ENCODE results near the gene MOK.

The MOK gene

DNA sequence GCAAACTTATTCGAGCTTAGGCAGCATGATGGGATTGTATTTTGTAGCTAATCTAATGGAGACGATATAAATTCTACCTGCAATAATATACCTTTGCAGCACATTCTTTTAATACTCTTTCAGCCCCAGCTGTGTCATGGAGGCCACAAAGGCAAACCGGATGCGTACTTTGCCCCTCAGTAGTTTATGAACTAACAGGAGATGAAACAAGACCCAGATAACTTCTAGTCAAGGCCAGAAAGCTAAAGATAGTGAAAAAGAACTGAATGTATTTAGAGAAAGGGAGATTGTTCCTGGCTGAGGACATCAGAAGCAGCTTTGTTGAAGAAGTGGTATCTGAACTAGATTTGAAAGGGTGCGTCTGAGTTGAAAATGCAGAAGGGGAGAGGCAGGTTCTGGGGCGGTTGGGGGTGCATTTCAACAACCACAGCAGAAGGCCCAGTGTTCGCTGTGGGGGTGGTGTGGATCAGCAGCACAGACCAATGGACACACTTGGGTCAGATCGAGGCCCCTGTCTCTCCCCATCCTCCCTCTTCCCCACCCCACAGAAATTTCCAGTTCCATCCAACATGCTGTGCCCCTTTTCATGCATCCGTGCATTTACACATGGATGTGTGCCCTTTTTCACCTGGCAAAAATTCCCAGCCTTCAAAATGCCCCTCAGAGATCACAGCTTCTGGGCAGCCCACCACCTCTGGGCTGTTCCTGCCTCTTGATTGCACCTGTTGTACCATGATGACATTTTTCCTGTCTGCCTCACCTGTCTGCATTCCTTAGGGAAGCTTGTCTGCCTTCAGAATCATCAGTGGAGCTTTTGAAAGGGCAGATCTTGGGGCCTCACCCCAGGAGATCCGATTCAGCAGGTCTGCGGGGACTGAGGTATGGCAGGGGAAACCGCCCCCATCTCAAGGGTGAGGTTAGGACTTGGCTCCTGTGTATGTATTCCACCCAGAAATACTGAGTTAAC, 16.8 kb upstream of the MOK start:
- H3K4me3 ChIP-seq (ENCODE audit: low read length) = no peak overlapping the region
- TF ChIP-seq CTCF (conservative IDR thresholded peaks at IDR 0.05; ENCODE audit: low read length) = no peak
- DNase-seq (ENCODE audit: low read depth) = no peak

GRCh38 chr14:102320671-102321455, 15.9 kb upstream of the MOK start:
- DNase-seq (ENCODE audit: low read depth) = no peak
- H3K4me3 ChIP-seq (ENCODE audit: low read length) = peak overlapping the region; percentile 70
- TF ChIP-seq CTCF (conservative IDR thresholded peaks at IDR 0.05; ENCODE audit: low read length) = no peak

DNA sequence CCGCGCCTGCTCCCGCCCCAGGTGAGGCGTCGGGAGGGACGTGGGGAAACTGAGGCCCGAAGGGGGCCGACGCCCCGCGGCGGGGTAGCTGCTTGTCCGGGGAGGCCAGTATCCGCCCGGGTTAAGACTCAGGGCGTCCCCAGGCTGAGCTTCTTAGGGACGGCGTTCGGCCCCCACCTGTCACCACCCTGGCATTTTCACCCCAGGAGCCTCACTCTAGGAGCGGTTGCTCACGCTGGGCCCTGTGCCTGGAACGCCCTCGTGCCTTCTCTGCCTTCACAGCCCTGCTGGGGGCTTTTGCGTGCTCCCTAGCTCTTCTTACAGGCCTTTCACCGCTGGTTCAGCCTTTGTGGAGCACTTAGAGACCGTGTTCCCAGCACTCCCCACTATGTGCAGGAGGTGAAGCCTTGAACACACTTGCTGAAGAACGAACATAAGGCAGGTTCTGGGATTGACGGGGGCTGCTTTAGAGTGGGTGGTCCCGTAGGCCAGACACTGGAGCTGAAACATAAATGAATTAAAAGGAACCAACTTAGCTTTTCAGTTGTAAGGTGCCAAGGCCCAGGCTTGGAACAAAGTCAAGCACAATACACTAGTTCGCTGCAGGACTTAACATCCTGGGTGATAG, 15.2 kb upstream of the MOK start:
- H3K4me3 ChIP-seq (ENCODE audit: low read length) = peak overlapping the region; percentile 70
- peak; percentile 60 for DNase-seq (ENCODE audit: low read depth)
- peak; percentile 13; the same call in 1 of the 2 replicates for TF ChIP-seq CTCF (conservative IDR thresholded peaks at IDR 0.05; ENCODE audit: low read length)

GRCh38 chr14:102319351-102320032, 14.5 kb upstream of the MOK start, which contains the start of gene ZNF839:
TSS of gene ZNF839 (plus strand) at chr14:102319746. CDS start at chr14:102319766, 20 bp downstream.
- no peak for TF ChIP-seq CTCF (conservative IDR thresholded peaks at IDR 0.05; ENCODE audit: low read length)
- peak within 1 kb of the TSS; percentile 70 for H3K4me3 ChIP-seq (ENCODE audit: low read length)
- DNase-seq (ENCODE audit: low read depth) = peak; percentile 90

DNA sequence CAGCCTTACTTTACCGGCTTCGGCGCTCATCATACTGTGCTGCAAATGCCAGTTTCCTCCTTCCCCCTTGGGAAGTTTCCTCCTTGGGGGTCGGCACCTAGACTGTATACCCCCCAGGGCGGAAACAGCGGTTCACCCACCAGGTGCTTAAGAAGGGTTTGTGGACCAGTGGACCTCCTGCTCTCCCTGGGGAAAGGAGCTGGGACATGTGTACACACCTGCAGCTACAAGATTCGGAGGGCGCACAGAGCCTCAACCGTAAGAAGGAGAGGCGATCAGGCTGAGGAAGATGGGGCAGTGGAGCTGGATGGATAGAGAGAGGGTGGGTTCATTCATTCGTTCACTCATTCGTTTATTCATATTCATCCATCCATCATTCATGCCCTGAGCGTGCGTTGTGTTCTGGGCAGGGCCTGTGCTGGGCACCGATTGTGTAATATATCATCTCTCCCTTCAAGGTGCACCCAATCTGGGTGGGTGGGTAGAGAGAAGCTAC, 13.9 kb upstream of the MOK start:
- peak overlapping the region; percentile 70 for H3K4me3 ChIP-seq (ENCODE audit: low read length)
- TF ChIP-seq CTCF (conservative IDR thresholded peaks at IDR 0.05; ENCODE audit: low read length) = no peak
- no peak for DNase-seq (ENCODE audit: low read depth)

DNA sequence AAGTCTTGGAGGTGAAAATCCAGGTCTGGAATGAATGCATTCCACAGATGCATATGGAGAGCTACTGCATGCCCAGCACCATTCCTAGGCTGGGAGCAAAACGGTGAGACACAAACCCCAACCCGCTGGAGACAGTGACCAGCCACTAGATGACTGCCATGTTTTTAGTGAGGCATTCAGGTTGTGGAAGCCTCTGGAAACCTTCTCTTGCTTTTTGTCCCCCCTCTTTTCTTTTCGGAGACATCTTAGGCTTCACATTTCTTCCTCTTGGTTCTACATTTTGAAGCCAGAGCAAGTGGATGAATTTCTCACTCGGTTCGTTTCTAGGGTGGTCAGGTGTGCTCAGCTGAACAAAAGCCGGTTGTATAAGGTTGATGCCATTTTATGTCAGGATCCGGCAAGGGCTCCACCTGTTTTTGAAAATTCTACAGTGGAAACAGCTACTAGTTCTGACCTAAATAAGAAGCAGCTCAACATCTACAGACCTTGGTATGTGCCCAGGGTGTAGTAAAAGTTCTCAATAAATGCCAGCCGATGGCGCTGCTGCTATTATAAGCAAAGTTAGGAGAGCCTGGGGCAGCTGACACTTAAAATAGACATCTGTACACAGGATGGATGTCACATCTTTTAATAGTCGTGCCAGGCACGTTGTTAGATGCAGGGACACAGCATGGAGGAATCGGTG, 12.7 kb upstream of the MOK start:
- no peak; the same call in none of the 2 replicates for TF ChIP-seq CTCF (conservative IDR thresholded peaks at IDR 0.05; ENCODE audit: low read length)
- H3K4me3 ChIP-seq (ENCODE audit: low read length) = peak overlapping the region; percentile 64
- peak; percentile 23 for DNase-seq (ENCODE audit: low read depth)
